RWPE1 (cell line): ENCODE data around the gene PDE8B.

Source experiments
- CTCF ChIA-PET: fragments of 350-600 bp; sonication (Branson Sonifier 250); formaldehyde crosslinking; extraction: SDS; loops from one replicate; lab custom pipeline; 2021; lab: Yijun Ruan, JAX
- POLR2A ChIA-PET: fragments of 400-600 bp; formaldehyde crosslinking; extraction: SDS; loops from one replicate; lab custom pipeline; 2020; ENCODE audit warnings: antibody characterized with exemption; ENCODE audit not compliant: low non-redundant PET; lab: Yijun Ruan, JAX
- DNase-seq: peaks from one replicate; pipeline ENCODE4 v3.0.0; 2012; ENCODE audit warnings: low spot score
- H3K27ac ChIP-seq: fragments of 450-650 bp; 2 replicates; pipeline ENCODE4 v1.5.1; 2017
- TF ChIP-seq, protein P1 (sequence below): fragments of 450-650 bp; conservative IDR thresholded peaks from 2 replicates; pipeline ENCODE4 v1.5.1; 2017; ENCODE audit warnings: low read depth, mild to moderate bottlenecking

PDE8B gene

GRCh38 chr5:77443670-77444069, 233.2 kb downstream of the PDE8B start:
- CTCF ChIA-PET, result interaction anchor here (0.6 kb wide), 3 partner anchors 8 to 860 kb away, joined by 3 read pairs; no protein-coding TSS in a partner anchor
- POLR2A ChIA-PET, result no interaction called here
- TF ChIP-seq, protein P1, sequence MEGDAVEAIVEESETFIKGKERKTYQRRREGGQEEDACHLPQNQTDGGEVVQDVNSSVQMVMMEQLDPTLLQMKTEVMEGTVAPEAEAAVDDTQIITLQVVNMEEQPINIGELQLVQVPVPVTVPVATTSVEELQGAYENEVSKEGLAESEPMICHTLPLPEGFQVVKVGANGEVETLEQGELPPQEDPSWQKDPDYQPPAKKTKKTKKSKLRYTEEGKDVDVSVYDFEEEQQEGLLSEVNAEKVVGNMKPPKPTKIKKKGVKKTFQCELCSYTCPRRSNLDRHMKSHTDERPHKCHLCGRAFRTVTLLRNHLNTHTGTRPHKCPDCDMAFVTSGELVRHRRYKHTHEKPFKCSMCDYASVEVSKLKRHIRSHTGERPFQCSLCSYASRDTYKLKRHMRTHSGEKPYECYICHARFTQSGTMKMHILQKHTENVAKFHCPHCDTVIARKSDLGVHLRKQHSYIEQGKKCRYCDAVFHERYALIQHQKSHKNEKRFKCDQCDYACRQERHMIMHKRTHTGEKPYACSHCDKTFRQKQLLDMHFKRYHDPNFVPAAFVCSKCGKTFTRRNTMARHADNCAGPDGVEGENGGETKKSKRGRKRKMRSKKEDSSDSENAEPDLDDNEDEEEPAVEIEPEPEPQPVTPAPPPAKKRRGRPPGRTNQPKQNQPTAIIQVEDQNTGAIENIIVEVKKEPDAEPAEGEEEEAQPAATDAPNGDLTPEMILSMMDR, result no peak
- DNase-seq, result no peak
- no peak overlapping the region for H3K27ac ChIP-seq

DNA sequence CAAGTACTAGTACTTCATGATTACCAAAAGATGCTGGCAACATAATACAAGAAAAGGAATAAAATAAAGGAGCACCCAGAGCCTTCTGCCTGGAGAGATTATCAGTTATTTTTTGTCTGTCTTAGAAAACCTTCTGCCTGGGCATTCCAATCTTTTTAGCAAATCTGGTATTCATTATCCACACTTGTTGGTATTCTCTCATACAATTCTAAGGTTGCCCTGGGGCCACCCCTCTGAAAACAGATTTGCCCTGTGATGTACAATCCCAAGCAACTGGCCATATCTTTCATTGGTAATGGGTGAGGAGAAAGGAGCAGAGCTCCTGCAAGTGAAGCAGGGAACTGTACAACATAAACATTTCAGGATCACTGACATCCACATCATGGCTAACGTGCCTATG, 233.9 kb downstream of the PDE8B start:
- TF ChIP-seq, protein P1, result no peak
- ChIA-PET POLR2A (no interaction called here), CTCF (interaction anchor here (0.6 kb wide), 2 partner anchors 9 to 124 kb away, joined by 3 read pairs; no protein-coding TSS in a partner anchor)
- H3K27ac ChIP-seq, result no peak overlapping the region
- no peak for DNase-seq

DNA sequence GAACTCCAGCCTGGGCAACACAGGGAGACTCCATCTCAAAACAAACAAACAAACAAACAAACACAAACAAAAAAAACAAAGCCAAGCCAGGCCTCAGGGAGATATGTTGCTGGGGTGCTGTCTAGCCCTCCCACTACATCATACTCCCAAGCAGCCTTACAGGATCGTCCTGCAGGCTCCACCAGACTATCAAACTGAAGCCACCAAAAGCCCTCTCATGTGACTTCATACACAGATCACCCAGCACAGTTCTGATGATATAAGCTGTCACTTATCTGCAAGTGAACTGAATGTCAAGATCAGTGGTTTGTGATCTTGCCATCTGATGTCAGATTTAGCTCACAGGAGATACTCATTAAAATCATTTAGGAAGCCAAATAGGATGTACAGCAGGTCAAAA, 238.4 kb downstream of the PDE8B start:
- no peak overlapping the region for H3K27ac ChIP-seq
- no peak for DNase-seq
- ChIA-PET POLR2A (no interaction called here), CTCF (no interaction called here)
- TF ChIP-seq, protein P1, result no peak

GRCh38 chr5:77449277-77449676, 238.8 kb downstream of the PDE8B start:
- no peak overlapping the region for H3K27ac ChIP-seq
- TF ChIP-seq, protein P1, result no peak
- POLR2A ChIA-PET, result no interaction called here
- CTCF ChIA-PET, result interaction anchor here (0.6 kb wide), 1 partner anchor 1764 kb away, joined by 3 read pairs; no protein-coding TSS in a partner anchor
- DNase-seq, result no peak

DNA sequence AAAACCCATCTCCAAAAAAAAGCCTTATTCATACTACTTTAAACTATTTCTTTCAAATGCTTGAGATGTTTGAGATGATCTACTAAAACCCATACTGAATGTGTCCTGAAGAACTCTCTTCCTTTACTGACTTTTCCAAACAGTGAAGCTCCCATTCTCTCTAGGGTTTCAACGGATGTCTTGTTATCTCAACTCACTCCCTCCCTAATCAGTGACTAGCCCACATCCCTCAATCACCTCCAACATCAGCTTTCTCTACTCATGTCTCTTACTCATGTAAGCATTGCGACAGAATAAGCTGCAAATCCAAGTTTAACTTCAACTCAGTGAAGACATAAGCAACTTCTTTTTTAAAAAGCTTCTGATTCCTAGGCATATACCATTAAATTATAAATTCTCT, 239.5 kb downstream of the PDE8B start:
- CTCF ChIA-PET, result interaction anchor here (0.6 kb wide), 1 partner anchor 14 kb away, joined by 4 read pairs; no protein-coding TSS in a partner anchor
- H3K27ac ChIP-seq, result no peak overlapping the region
- DNase-seq, result no peak
- TF ChIP-seq, protein P1, result no peak
- POLR2A ChIA-PET, result no interaction called here

DNA sequence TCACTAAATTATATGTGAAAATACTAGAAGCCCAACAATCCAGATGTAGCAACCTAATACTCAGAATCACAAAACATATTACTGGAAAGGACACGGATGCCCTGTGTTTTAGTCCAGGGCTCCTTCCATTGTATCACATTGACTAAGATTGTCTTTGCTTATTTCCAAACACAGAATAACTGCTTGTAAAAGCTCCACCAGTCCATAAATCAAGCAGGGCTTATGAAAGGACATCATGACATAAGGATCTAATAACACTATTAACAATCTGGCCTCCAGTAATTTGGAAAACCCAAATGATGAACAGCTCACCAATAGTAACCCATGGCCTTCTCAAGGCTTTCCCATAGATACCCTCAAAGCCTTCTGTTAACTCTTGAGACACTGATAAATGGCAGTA, 241.9 kb downstream of the PDE8B start:
- POLR2A ChIA-PET, result no interaction called here
- no peak for DNase-seq
- H3K27ac ChIP-seq, result no peak overlapping the region
- CTCF ChIA-PET, result no interaction called here
- TF ChIP-seq, protein P1, result no peak
